ENCODE results near the gene PTEN.
A peak's percentile ranks its signal among the peaks of the same experiment; 100 is the strongest.

The PTEN gene

GRCh38 chr10:87960230-87960629 is 96.8 kb downstream of the PTEN start (continued):
- TF ChIP-seq MYNN (tag by site-specific recombination; IDR thresholded peaks at IDR 0.05; ENCODE audit: borderline replicate concordance) (no peak), ZFP69B (tag by site-specific recombination; IDR thresholded peaks at IDR 0.05) (no peak)

- POLR2A ChIA-PET: no interaction called here
- Histone ChIP-seq H3K27ac (ENCODE audit: extremely low read depth, low read depth, low read length) (no peak overlapping the region), H3K36me3 (ENCODE audit: control insufficient read depth in 2 of 2, insufficient read depth in 1 of 2, low read length in 2 of 2) (peaks cover 27 to 46% of the 10 kb centered on the region in 2 experiments), H3K4me1 (ENCODE audit: control insufficient read depth, insufficient read depth, low read length) (no peaks in the 10 kb centered on the region), H3K4me3 (ENCODE audit: low read depth, low read length) (no peak overlapping the region), H3K9me3 (ENCODE audit: control insufficient read depth, insufficient read depth, low read depth, low read length) (no peaks in the 10 kb centered on the region)
- TF ChIP-seq ZNF704 (tag by site-specific recombination; IDR thresholded peaks at IDR 0.05) (no peak), ZNF394 (tag by site-specific recombination; IDR thresholded peaks at IDR 0.05; ENCODE audit: borderline replicate concordance) (no peak), ZNF48 (tag by site-specific recombination; IDR thresholded peaks at IDR 0.05) (no peak), OSR2 (tag by site-specific recombination; IDR thresholded peaks at IDR 0.05) (0 out of 2 replicates have a peak, but pooled peaks have one; percentile 30), WT1 (tag by site-specific recombination; IDR thresholded peaks at IDR 0.05) (no peak), SCRT1 (tag by site-specific recombination; IDR thresholded peaks at IDR 0.05; ENCODE audit: borderline replicate concordance) (no peak), ZBTB6 (tag by site-specific recombination; IDR thresholded peaks at IDR 0.05) (no peak)
- CTCF ChIA-PET: interaction anchor here (0.7 kb wide), 1 partner anchor 634 kb away, joined by 3 read pairs; no protein-coding TSS in a partner anchor
Measured at GRCh38 chr10:87961314-87961713, 97.9 kb downstream of the PTEN start.

- TF ChIP-seq, protein P1, sequence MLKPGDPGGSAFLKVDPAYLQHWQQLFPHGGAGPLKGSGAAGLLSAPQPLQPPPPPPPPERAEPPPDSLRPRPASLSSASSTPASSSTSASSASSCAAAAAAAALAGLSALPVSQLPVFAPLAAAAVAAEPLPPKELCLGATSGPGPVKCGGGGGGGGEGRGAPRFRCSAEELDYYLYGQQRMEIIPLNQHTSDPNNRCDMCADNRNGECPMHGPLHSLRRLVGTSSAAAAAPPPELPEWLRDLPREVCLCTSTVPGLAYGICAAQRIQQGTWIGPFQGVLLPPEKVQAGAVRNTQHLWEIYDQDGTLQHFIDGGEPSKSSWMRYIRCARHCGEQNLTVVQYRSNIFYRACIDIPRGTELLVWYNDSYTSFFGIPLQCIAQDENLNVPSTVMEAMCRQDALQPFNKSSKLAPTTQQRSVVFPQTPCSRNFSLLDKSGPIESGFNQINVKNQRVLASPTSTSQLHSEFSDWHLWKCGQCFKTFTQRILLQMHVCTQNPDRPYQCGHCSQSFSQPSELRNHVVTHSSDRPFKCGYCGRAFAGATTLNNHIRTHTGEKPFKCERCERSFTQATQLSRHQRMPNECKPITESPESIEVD (tag by site-specific recombination; IDR thresholded peaks at IDR 0.05): peak; percentile 39; the same call in 1 of the 2 replicates
- no peak for TF ChIP-seq ZNF548 (tag by site-specific recombination; IDR thresholded peaks at IDR 0.05)
- Histone ChIP-seq H3K4me3 (ENCODE audit: low read depth, low read length) (no peak overlapping the region), H3K9me3 (ENCODE audit: control insufficient read depth, insufficient read depth, low read depth, low read length) (no peaks in the 10 kb centered on the region), H3K36me3 (ENCODE audit: control insufficient read depth in 2 of 2, insufficient read depth in 1 of 2, low read length in 2 of 2) (peaks cover 17 to 27% of the 10 kb centered on the region in 2 experiments), H3K27ac (ENCODE audit: extremely low read depth, low read depth, low read length) (no peak overlapping the region), H3K4me1 (ENCODE audit: control insufficient read depth, insufficient read depth, low read length) (peaks cover 8% of the 10 kb centered on the region)
- ChIA-PET POLR2A (no interaction called here), CTCF (interaction anchor here (0.7 kb wide), 1 partner anchor 453 kb away, joined by 4 read pairs; no protein-coding TSS in a partner anchor)
Measured at GRCh38 chr10:87966459-87966858, 103.0 kb downstream of the PTEN start.

DNA sequence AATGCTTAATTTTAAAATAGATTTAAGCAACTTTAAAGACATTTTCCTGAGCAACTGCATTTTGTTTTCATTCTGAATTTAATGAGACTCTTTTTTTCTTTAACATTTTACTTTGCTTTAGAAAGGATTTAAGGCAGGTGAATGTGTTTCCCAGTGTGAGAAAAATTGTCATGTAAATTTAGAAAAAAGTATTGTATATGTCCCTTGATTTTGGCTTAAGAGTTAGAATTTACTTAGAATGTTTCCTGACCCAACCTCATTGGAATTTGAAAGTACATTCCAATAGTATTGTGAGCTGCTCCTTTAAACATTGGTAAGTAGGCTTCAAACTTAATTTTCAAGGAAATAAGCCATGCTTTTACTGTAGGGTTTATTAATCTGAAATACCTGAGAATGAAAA is 110.2 kb downstream of the PTEN start:
- ChIA-PET CTCF (interaction anchor here (1.3 kb wide), 1 partner anchor 140 kb away, joined by 3 read pairs; no protein-coding TSS in a partner anchor), POLR2A (no interaction called here)
- Histone ChIP-seq H3K4me3 (ENCODE audit: low read depth, low read length) (no peak overlapping the region), H3K4me1 (ENCODE audit: control insufficient read depth, insufficient read depth, low read length) (peaks cover 3% of the 10 kb centered on the region), H3K9me3 (ENCODE audit: control insufficient read depth, insufficient read depth, low read depth, low read length) (no peaks in the 10 kb centered on the region), H3K27ac (ENCODE audit: extremely low read depth, low read depth, low read length) (no peak overlapping the region), H3K36me3 (ENCODE audit: control insufficient read depth in 2 of 2, insufficient read depth in 1 of 2, low read length in 2 of 2) (no peaks in the 10 kb centered on the region)
- no peak for TF ChIP-seq KLF7 (tag by site-specific recombination; IDR thresholded peaks at IDR 0.05; ENCODE audit: borderline replicate concordance)
- TF ChIP-seq ZNF660 (tag by site-specific recombination; IDR thresholded peaks at IDR 0.05): no peak
- no peak for TF ChIP-seq ATF2 (tag by site-specific recombination; IDR thresholded peaks at IDR 0.05; ENCODE audit: low read depth)
- no peak for TF ChIP-seq ZSCAN16 (tag by site-specific recombination; IDR thresholded peaks at IDR 0.05)
- TF ChIP-seq, protein P2, sequence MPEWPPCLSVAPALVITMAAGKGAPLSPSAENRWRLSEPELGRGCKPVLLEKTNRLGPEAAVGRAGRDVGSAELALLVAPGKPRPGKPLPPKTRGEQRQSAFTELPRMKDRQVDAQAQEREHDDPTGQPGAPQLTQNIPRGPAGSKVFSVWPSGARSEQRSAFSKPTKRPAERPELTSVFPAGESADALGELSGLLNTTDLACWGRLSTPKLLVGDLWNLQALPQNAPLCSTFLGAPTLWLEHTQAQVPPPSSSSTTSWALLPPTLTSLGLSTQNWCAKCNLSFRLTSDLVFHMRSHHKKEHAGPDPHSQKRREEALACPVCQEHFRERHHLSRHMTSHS (tag by site-specific recombination; IDR thresholded peaks at IDR 0.05): no peak
- TF ChIP-seq TSHZ1 (tag by site-specific recombination; IDR thresholded peaks at IDR 0.05; ENCODE audit: borderline replicate concordance): no peak
- no peak for TF ChIP-seq ZNF658 (tag by site-specific recombination; IDR thresholded peaks at IDR 0.05)
- no peak for TF ChIP-seq ZNF670 (tag by site-specific recombination; IDR thresholded peaks at IDR 0.05; ENCODE audit: low read depth)
- TF ChIP-seq KLF10 (tag by site-specific recombination; IDR thresholded peaks at IDR 0.05): no peak

Measured in HEK293 (cell line).